HL-60 (cell line): ENCODE data around the gene SMOC2.

Experiments used
- POLR2AphosphoS5 ChIP-seq: IDR thresholded peaks from 2 replicates; pipeline ENCODE4 v1.6.1; 2012; ENCODE audit warnings: low read depth
- TF ChIP-seq, protein P1 (sequence below): IDR thresholded peaks from one replicate; pipeline ENCODE4 v1.5.1; 2011; ENCODE audit warnings: low read length, control low read depth, inconsistent platforms; ENCODE audit not compliant: insufficient read depth

DNA sequence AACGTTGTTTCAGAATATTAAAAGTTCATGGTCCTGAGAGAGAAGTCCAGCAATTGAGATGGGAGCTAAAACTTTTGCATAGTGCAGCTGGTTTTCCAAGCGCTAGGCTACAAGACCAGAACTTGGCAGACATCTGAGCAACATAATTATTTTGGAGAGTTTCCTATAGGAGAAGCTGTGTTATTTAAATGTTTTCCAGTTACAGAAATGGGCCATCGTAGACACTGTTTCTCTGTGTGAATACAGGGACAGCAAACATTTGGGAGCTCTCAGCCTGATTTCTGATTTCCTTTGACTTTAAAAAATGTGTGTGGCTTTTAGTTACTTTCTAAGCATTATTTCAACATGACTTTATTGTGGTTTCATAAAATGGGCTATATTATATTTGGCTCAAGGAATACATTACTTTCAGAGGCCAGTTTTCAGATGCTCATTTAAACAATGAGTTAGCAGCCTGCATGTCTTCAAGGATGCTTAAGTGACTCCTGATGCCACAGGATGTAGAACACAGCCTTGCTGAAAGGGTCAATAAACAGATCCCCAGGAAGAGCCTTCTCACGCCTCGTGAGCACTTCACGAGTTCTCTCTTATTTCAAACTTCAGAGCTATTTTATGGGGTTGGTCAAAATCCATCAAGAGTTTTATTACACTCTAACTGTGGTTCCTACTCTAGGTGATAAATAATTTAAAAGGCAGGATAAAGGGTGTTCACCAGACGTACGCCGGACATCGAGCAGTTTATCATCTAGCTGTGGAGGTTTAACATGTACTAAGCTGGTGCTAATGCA, 193.8 kb downstream of the SMOC2 start:
- TF ChIP-seq, protein P1, sequence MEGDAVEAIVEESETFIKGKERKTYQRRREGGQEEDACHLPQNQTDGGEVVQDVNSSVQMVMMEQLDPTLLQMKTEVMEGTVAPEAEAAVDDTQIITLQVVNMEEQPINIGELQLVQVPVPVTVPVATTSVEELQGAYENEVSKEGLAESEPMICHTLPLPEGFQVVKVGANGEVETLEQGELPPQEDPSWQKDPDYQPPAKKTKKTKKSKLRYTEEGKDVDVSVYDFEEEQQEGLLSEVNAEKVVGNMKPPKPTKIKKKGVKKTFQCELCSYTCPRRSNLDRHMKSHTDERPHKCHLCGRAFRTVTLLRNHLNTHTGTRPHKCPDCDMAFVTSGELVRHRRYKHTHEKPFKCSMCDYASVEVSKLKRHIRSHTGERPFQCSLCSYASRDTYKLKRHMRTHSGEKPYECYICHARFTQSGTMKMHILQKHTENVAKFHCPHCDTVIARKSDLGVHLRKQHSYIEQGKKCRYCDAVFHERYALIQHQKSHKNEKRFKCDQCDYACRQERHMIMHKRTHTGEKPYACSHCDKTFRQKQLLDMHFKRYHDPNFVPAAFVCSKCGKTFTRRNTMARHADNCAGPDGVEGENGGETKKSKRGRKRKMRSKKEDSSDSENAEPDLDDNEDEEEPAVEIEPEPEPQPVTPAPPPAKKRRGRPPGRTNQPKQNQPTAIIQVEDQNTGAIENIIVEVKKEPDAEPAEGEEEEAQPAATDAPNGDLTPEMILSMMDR, result no peak
- no peak for TF ChIP-seq POLR2AphosphoS5
